ENCODE results near the gene CCL5. TPM values are rescaled to one million over a fixed set of nuclear protein-coding genes. Genes with fewer than 3 reads are reported as not detected.

Gene CCL5
- 0.56 TPM for total RNA-seq

GRCh38 chr17:35879773-35880654 is at the start of gene CCL5:
Gene CCL5 (minus strand): TSS chr17:35880360.
- ATAC-seq = peak; percentile 41

GRCh38 chr17:35927714-35928113 is 47.6 kb upstream of the CCL5 start:
- ATAC-seq = no peak

- ATAC-seq = no peak
These were observed 43.5 kb upstream of the CCL5 start for GRCh38 chr17:35923609-35924114.

- no peak for ATAC-seq
These were observed 40.1 kb upstream of the CCL5 start for GRCh38 chr17:35920229-35920628.

GRCh38 chr17:35918665-35919064 is 38.5 kb upstream of the CCL5 start:
- ATAC-seq = peak; percentile 84

GRCh38 chr17:35917519-35918213 is 37.5 kb upstream of the CCL5 start:
- no peak for ATAC-seq

- peak; percentile 14 for ATAC-seq
These were observed 35.2 kb upstream of the CCL5 start for GRCh38 chr17:35915153-35915964.

- ATAC-seq = no peak
These were observed 34.2 kb upstream of the CCL5 start for GRCh38 chr17:35914354-35914753.

GRCh38 chr17:35913609-35914008 is 33.4 kb upstream of the CCL5 start:
- ATAC-seq = no peak

- ATAC-seq = no peak
These were observed 32.8 kb upstream of the CCL5 start for GRCh38 chr17:35912942-35913341.

- no peak for ATAC-seq
These were observed 32.3 kb upstream of the CCL5 start for GRCh38 chr17:35912339-35912912.

- no peak for ATAC-seq
These were observed 29.2 kb upstream of the CCL5 start for GRCh38 chr17:35909408-35909807.

GRCh38 chr17:35907691-35908090 is 27.5 kb upstream of the CCL5 start:
- no peak for ATAC-seq

- no peak for ATAC-seq
These were observed 26.9 kb upstream of the CCL5 start for GRCh38 chr17:35906926-35907637.

GRCh38 chr17:35906191-35906925 is 26.2 kb upstream of the CCL5 start:
- no peak for ATAC-seq

GRCh38 chr17:35903451-35903850 is 23.3 kb upstream of the CCL5 start:
- no peak for ATAC-seq

GRCh38 chr17:35901631-35902175 is 21.5 kb upstream of the CCL5 start:
- no peak for ATAC-seq

GRCh38 chr17:35900708-35901480 is 20.7 kb upstream of the CCL5 start:
- peak; percentile 70 for ATAC-seq

GRCh38 chr17:35900280-35900679 is 20.1 kb upstream of the CCL5 start:
- peak; percentile 55 for ATAC-seq
